ENCODE results near the gene USP5.
"Not testable (repeated sequence)": the region's sequence is repeated elsewhere in the genome, so short reads cannot be mapped to it uniquely, and the experiment has no call there.

The USP5 gene

DNA sequence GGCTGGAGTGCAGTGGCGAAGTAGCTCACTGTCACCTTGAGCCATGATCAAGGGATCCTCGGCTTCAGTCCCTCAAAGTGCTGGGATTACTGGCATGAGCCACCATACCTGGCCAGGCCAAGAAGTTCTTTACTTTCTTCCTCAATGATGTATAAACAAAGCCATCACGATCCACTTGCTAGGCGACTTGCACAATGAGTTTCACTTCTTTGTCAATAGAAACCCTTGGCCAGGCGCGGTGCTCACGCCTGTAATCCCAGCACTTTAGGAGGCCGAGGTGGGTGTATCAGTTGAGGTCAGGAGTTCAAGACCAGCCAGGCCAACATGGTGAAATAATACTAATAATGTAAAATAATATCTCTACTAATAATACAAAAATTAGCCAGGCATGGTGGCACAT lies 35.5 kb downstream of the USP5 start:
- no peak for DNase-seq (ENCODE audit: low read depth in 2 of 2)

DNA sequence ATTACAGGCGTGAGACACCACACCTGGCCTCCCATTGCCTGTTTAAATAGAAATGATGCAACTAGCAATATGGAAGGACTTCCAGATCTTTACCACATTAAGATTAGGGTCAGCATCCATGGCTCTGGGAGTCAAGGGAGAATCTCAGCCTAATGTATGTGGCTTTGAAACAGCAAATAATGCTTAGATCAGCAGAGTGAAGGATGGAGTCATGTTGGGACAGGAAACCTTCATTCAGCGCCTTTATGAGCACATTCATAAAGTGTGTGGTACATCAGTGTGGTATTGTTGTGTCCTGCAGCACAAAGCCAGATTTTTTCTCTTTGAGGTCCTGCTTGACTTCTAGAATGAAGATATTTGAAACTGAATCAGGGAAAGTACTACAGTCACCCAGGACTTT lies 36.4 kb downstream of the USP5 start:
- no peak for DNase-seq (ENCODE audit: low read depth in 2 of 2)

DNA sequence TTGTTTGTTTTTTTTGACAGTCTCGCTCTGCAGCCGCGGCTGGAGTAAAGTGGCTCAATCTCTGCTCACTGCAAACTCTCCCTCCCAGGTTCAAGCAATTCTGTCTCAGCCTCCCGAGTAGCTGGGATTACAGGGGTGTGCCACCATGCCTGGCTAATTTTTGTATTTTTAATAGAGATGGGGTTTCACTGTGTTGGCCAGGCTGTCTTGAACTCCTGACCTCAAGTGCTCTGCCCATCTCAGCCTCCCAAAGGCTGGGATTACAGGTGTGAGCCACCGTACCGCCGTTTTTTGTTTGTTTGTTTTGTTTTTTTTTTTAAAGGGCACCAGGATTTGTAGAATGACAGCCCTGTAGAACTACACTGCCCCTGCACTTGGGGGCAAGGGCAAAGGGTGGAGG lies 36.8 kb downstream of the USP5 start:
- not testable (repeated sequence) for DNase-seq (ENCODE audit: low read depth in 2 of 2)

DNA sequence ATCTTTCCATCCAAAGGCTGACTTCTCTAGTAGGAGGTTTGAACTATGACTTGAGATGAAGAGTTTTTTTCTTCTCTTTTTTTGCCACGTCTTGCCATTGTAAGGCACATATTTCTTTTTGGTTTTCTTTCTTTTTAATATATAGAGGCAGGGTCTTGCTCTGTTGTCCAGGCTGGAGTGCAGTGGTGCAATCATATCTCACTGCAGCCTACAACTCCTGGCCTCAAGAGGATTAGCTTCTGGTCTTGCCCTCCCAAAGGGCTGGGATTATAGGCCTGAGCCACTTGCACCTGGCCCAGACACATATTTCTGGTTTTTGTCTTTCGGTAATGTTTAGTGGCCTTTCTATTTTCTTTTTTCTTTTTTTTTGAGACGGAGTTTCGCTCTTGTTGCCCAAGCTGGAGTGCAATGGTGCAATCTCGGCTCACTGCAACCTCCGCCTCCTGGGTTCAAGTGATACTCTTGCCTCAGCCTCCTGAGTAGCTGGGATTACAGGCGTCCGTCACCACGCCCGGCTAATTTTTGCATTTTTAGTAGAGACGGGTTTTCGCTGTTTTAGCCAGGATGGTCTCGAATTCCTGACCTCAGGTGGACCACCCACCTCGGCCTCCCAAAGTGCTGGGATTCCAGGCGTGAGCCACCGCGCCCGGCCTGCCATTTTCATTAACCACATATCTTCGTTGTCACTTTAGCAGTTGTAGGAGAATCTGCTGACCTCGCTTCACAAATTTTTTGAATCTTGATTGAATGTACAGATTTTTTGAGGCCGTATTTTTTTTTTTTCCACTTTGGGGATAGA lies 38.0 kb downstream of the USP5 start:
- DNase-seq (ENCODE audit: low read depth in 2 of 2) = not testable (repeated sequence)

DNA sequence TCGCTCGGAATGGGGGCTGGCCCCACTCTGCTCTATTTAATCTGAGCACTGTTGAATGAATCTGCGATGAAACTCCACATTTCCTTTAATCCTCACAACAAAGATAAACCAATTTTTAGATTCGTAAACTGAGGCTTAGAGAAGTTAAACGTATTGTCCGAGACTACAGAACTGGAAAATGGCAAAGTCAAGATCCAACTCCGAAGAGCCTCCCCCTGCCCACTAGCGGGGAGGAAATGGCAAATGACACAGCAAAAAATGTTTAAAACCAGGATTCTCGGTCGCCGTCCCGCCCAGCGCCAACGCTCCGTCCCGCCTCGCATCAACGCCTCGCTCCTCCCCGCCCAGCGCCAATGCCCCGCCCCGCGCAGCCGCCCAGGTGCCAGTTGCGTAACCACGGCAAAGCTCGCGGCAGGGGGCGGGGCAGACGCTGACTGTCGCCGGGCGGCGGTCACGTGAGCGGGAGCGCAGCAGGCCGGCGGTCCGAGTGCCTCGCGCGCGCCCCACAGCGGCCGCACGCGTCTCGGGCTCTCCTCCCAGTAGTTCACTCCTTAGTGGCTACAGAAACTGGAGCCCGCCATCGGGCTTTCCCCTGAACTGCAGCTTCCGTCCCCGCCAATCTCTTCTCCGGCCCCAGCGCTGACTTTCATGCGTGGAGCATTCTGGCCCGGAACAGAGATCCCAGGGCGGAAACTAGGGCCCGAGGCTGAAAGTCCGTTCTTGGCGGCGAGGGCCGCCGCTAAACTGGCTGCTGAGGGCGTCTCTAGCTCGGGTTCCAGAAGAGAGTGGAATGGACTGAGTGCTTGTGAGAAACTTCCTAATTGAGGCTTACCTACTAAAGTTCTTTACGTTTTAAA lies 39.1 kb downstream of the USP5 start:
- DNase-seq (ENCODE audit: low read depth in 2 of 2) = peak; percentile 97 to 99

DNA sequence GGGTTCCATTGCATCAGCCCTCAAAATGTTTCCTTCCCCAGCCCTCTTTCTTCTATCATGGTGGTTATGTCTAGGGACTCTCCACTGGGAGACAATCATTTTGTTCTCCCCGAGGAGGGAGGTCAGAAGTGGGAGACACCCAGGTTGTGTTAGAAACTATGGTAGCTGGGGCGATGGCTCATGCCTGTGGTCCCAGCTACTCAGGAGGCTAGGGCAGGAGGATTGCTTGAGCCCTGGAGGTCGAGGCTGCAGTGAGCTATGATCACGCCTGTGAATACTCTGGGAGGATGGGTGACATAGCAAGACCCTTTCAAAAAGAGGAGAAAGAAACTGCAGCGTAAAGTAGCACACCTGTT lies 39.7 kb downstream of the USP5 start:
- no peak for DNase-seq (ENCODE audit: low read depth in 2 of 2)

DNA sequence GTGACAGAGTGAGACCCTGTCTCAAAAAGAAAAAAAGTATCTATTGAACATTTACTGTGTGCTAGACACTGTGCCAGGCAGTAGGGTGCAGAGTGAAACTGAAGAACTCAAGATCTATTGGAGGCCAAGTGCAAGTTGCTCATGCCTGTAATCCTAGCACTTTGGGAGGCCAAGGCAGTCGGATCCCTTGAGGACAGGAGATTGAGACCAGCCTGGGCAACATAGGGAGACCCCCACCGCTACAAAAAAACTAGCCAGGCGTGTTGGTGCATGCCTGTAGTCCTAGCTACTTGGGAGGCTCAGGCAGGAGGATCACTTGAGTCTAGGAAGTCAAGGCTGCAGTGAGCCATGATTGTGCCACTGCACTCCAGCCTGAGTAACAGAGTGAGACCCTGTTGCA lies 40.7 kb downstream of the USP5 start:
- DNase-seq (ENCODE audit: low read depth in 2 of 2) = not testable (repeated sequence)

DNA sequence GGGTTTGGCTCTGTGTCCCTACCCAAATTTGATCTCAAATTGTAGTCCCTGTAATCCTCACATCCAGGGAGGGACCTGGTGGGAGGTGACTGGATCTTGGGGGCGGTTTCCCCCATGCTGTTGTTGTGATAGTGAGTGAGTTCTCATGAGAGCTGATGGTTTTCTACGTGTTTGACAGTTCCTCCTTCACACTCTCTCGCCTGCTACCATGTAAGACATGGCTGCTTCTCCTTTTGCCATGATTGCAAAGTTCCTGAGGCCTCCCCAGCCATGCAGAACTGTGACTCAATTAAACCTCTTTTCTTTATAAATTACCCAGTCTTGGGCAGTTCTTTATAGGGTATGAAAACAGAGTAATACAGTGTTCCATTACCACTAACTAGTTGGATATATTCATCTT lies 42.4 kb downstream of the USP5 start:
- no peak for DNase-seq (ENCODE audit: low read depth in 2 of 2)

DNA sequence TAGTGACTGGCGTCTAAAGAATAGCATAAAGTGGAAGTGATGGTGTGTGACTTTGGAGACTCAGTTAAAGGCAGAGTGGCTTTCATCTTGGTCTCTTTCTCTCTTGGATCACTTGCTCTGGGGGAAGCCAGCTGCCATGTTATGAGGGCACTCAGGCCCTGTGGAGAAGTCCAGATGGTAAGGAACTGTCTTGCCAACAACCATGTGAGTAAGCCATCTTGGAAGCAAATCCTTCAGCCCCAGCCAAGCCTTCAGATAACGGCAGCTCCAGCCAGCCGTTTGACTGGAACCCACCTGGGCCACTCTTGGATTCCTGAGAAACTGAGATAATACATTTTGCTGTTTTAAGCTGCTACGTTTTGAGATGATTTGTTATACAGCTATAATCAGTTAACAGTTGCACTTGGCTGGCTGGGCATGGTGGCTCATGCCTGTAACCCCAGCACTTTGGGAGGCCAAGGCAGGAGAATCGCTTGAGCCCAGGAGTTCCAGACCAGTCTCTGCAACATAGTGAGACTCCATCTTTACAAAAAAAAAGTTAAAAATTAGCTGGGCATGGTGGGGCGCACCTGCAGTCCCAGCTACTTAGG lies 45.0 kb downstream of the USP5 start:
- DNase-seq (ENCODE audit: low read depth in 2 of 2) = no peak

DNA sequence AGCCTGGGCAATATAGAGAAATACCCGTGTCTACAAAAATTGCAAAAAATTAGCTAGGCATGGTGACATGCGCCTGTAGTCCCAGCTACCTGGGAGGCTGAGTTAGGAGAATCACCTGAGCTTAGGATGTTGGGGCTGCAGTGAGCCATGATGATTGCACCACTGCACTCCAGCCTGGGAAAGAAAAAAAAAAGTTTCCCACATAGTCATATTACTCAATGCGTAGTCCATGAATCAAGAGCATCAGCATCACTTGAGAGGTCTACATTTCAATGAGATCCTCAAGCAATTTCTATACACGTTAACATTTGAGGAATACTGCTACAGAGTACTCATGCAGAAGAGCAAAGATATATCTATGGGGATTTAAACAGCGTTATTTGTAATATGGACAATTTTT lies 47.5 kb downstream of the USP5 start:
- DNase-seq (ENCODE audit: low read depth in 2 of 2) = no peak

DNA sequence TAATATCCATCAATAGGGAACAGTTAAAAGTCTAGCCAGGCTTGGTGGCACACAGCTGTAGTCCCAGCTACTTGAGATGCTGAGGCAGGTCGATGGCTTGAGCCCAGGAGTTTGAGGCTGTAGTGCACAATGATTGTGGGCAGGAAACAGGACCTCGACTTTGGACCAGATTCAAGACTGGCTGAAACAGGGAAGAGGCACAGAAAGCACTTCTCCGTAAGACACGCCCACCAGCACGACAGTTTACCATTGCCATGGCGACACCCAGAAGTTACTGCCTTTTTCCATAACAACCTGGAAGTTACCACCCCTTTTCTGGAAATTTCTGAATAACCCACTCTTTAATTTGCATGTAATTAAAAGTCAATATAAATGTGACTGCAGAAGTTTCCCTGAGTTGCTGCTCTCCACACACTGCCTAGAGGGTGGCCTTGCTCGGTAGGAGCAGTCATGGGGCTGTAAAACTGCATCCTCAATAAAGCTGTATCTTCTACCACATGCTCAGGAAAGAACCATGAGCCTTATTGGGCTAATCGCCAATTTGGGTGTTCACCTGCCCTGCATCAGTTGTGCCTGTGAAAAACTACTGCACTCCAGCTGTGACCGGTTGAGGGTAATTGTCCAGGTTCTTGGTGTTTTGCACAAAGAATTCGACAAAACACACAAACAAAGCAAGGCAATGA lies 48.0 kb downstream of the USP5 start:
- no peak for DNase-seq (ENCODE audit: low read depth in 2 of 2)

DNA sequence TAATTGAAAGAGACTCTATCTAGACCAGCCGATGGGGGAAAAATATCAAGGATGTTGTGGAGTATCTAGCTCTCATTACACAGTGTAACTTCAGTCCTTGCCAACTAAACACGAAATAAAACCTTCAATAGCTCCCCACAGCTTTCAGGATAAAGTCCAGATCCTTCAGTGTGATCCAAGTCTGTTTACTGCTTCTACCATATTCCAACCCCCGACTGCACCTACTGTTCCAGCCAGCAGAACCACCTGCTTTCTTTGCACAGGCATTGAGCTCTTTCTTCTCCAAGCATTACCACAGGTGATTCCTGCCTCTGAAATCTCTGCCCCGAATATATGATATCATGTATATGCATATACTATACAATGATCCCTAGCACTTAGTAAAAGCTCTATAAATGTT lies 50.5 kb downstream of the USP5 start:
- DNase-seq (ENCODE audit: low read depth in 2 of 2) = no peak

DNA sequence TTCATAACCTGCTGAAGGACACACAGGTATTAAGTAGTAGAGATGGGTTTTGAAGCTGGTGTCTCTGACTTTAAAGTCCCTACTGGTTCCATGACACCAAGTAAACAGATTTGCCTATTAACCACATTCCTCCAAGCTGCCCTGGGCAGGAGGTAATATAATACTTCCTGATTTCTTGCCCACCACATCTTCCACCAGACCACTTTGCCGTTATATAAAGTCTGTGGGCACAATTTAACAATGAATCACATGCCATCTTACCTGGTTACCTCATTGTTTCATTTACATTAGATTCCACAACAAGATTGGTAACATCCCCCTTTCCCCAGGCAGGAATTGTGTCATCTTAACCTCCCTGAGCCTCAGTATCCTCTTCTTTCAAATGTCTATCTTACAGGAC lies 51.8 kb downstream of the USP5 start:
- no peak for DNase-seq (ENCODE audit: low read depth in 2 of 2)

DNA sequence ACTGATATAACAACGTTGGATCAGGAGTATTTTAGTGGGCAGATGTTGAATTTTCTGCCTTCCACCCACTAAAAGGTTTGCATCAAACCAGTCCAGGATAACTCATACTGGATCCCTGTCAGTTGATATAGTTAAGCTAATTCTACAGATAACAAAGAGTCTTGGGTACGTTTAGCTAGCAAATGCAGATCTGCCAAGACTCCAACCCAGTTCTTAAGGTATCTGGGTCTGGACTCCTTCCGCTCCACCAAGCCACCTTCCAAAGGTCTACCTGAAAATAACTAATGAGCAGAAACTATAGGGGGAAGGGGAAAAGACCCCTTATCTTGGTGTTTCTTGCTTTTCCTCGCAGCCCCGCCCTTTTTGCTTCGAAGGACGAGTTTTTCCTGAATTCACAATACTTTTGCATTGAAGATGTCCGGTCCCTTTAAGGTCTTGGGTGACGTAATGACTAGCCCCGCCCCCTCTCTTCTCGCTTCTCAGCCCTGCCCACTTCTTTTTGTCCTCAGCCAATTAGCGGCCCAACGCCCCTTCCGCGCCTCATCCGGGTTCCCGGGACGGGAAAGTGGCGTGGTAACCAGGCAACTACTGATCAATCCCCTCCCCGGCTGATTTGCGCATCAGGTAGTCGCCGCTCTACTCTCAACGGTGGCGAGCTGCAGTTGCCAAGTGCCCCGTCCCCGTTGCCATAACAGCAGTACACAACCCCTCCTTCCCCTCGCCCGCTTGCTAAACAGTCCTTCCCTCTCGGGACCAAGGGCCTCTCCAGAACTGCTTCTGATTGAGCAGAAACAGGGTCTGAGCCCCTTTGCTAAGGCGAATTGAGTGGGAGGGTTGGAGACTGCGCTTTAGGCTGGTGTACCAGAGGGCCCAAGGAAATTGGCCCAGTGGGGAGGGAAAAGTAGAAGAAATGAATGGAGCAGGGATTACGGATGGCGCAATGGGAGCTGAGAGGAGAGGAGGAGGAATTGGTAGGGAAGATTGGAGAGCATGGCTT lies 52.6 kb downstream of the USP5 start, which contains the start of gene LRRC23:
Gene LRRC23, plus strand, starts transcription at position 543 of the 997 bp plus-strand sequence. CDS start 812 bp downstream, outside the sequence.
- peak; percentile 96 to 98 for DNase-seq (ENCODE audit: low read depth in 2 of 2)

DNA sequence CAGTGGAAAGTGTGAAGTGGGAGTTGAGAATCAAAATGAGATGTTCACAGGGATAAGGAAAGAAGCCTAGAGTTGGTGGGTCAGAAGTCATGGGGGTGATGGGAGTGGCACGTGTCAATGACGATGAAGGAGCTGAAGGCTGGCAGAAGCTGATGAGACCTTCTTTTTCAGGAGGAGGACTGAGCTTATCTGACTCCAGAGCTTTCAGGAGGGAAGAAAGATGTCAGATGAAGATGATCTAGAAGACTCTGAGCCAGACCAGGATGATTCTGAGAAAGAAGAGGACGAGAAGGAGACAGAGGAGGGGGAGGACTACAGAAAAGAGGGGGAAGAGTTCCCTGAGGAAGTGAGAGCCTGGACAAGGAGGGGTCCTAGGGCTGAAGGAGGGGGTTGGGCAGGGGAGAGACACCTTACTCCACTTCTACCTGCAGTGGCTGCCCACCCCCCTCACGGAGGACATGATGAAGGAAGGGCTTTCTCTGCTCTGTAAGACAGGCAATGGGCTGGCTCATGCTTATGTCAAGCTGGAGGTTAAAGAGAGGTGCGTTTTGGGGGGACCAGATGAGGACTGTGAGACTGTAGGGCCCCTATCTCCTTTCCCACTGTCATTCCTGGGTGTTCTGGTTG lies 53.6 kb downstream of the USP5 start:
- DNase-seq (ENCODE audit: low read depth in 2 of 2) = no peak

DNA sequence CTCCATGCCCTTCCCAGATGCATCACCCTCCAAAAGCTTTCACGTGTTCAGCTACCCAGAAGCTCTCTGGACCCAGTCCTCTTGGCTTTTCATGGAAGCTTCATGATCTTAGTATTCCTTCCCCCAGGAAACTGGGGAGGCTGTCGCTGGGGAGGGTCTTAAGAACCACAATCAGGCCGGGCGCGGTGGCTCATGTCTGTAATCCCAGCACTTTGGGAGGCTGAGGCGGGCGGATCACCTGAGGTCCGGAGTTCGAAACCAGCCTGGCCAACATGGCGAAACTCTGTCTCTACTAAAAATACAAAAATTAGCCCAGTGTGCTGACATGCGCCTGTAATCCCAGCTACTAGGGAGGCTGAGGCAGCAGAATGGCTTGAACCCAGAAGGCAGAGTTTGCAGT lies 56.2 kb downstream of the USP5 start:
- not testable (repeated sequence) for DNase-seq (ENCODE audit: low read depth in 2 of 2)

DNA sequence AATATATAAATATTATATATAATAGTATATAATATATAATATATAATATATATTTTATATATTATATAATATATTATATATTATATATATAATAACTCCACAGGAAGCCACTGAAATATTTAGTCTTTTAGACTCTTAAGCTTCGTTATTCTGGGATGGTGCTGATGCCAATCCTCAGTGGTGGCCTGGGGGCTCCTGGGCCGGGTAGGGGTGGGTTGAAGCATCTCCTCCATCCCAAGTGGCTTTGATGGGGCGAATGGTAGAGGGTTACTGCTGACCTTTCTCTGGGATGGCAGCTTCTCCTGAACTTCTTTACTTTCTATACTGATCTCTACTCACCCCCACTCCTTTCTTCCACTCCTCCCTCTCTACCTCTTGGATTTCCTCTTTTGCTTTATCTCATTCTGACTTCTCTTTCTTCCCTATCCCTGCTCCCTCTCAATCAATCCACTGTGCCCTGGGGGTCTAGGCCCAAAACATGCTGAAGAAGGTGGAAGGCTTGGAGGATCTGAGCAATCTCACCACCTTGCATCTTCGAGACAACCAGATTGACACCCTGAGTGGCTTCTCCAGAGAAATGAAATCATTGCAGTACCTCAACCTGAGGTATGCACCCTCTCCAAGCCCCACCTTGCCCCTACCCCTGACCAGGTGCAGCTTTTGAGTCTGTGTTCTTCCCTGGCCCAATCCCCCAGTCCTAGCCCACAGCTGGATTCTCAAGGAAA lies 57.6 kb downstream of the USP5 start:
- no peak for DNase-seq (ENCODE audit: low read depth in 2 of 2)

DNA sequence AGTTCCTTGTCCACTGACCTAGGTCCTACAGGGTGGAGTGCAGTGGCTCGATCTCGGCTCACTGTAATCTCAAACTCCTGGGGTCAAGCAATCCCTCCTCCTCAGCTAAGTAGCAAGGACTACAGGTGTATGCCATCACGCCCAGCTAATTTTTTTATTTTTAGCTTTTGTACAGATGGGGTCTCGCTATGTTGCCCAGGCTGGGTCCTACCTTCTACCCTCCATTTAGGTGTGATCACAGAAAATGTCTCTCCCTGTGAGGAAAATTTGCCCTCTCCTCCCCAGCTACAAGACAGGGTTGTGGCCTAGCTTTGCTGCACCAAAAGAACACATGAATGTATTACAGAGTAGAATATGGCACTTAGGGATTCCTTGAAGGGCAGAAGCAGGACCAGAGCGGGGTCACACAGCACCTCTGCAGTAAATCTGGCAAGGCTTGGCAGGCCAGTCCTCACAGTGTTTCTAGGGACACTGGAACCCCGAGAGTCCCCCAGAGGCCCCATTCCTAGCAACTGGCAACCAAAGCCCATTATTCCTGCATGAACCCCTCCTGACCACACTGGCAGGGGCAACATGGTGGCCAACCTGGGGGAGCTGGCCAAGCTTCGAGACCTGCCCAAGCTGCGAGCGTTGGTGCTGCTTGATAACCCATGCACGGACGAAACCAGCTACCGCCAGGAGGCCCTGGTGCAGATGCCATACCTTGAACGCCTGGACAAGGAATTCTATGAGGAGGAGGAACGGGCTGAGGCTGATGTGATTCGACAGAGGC lies 60.4 kb downstream of the USP5 start:
- DNase-seq (ENCODE audit: low read depth in 2 of 2) = no peak

Measured in stimulated activated CD4-positive, alpha-beta T cell treated with anti-CD3 and anti-CD28 coated beads, Interleukin-15, amount 100 ng/mL, for 48 hours (primary cell).